Neural crest cell (in vitro differentiated cells): Measurements from ENCODE around the gene WNT5A. TPM values are rescaled to one million over a fixed set of nuclear protein-coding genes. Genes with fewer than 3 reads are reported as not detected.

Source experiments
- DNase-seq: peaks from one replicate; pipeline ENCODE4 v3.0.0; 2021; ENCODE audit warnings: low read depth, mixed read lengths, low spot score
- H3K27ac Mint-ChIP-seq: one replicate; pipeline ENCODE4 v1.8.0; 2021; ENCODE audit warnings: mild to moderate bottlenecking, mixed read lengths; ENCODE audit not compliant: unreplicated experiment
- H3K27me3 Mint-ChIP-seq: 2 replicates; pipeline ENCODE4 v1.8.0; 2021; ENCODE audit warnings: low read depth, mild to moderate bottlenecking, mixed read lengths
- H3K36me3 Mint-ChIP-seq: 2 replicates; pipeline ENCODE4 v1.8.0; 2021; ENCODE audit warnings: low read depth, mild to moderate bottlenecking, mixed read lengths
- H3K4me1 Mint-ChIP-seq: 2 replicates; pipeline ENCODE4 v1.8.0; 2021; ENCODE audit warnings: mixed read lengths
- H3K4me3 Mint-ChIP-seq: one replicate; pipeline ENCODE4 v1.8.0; 2021; ENCODE audit warnings: mild to moderate bottlenecking, mixed read lengths
- H3K9me3 Mint-ChIP-seq: 2 replicates; pipeline ENCODE4 v1.8.0; 2021; ENCODE audit warnings: mixed read lengths
- total RNA-seq: library from RNA; stranded (reverse); gene quantifications from 2 replicates; pipeline ENCODE4 v1.2.1, GENCODE V29; 2021
- TF ChIP-seq, protein P1 (sequence below): fragments of 200-600 bp; sonication (generic); conservative IDR thresholded peaks from 2 replicates; pipeline ENCODE4 v1.5.0; 2021; ENCODE audit warnings: antibody characterized with exemption, mild to moderate bottlenecking

Gene WNT5A
- total RNA-seq, 1 donor from 2014 or later = 14.4 TPM

DNA sequence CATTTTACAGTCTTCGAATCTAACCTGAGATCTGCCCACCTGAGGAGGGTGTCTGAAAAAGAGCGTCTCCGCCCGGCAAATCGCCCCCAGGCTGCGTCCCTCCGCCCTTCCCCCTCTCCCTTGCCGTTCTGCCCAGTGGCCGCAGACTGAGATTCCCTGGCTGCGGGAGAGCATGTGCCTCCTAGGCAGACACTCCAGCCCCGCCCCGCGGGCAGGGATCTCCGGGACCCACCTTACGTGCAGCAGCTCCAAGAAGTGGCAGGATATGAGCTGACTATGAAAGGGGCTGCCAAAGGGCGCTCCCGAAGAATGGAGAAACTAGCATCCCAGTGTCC is 2.7 kb upstream of the WNT5A start:
- no peak overlapping the region for H3K27ac Mint-ChIP-seq
- no peaks in the 10 kb centered on the region for H3K9me3 Mint-ChIP-seq
- H3K27me3 Mint-ChIP-seq = peaks cover 83% of the 10 kb centered on the region
- peak; percentile 14 for DNase-seq
- H3K4me1 Mint-ChIP-seq = peaks cover 38% of the 10 kb centered on the region
- TF ChIP-seq, protein P1, sequence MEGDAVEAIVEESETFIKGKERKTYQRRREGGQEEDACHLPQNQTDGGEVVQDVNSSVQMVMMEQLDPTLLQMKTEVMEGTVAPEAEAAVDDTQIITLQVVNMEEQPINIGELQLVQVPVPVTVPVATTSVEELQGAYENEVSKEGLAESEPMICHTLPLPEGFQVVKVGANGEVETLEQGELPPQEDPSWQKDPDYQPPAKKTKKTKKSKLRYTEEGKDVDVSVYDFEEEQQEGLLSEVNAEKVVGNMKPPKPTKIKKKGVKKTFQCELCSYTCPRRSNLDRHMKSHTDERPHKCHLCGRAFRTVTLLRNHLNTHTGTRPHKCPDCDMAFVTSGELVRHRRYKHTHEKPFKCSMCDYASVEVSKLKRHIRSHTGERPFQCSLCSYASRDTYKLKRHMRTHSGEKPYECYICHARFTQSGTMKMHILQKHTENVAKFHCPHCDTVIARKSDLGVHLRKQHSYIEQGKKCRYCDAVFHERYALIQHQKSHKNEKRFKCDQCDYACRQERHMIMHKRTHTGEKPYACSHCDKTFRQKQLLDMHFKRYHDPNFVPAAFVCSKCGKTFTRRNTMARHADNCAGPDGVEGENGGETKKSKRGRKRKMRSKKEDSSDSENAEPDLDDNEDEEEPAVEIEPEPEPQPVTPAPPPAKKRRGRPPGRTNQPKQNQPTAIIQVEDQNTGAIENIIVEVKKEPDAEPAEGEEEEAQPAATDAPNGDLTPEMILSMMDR = no peak
- H3K36me3 Mint-ChIP-seq = no peaks in the 10 kb centered on the region
- H3K4me3 Mint-ChIP-seq = peak overlapping the region; percentile 93

- Mint-ChIP-seq H3K4me3 (peak overlapping the region; percentile 93), H3K27ac (no peak overlapping the region), H3K4me1 (peaks cover 51% of the 10 kb centered on the region), H3K9me3 (no peaks in the 10 kb centered on the region), H3K27me3 (peaks cover 95% of the 10 kb centered on the region), H3K36me3 (no peaks in the 10 kb centered on the region)
- TF ChIP-seq, protein P1 = no peak
- peak; percentile 58 for DNase-seq
Observed at GRCh38 chr3:55488398-55489055, 1.4 kb upstream of the WNT5A start.

DNA sequence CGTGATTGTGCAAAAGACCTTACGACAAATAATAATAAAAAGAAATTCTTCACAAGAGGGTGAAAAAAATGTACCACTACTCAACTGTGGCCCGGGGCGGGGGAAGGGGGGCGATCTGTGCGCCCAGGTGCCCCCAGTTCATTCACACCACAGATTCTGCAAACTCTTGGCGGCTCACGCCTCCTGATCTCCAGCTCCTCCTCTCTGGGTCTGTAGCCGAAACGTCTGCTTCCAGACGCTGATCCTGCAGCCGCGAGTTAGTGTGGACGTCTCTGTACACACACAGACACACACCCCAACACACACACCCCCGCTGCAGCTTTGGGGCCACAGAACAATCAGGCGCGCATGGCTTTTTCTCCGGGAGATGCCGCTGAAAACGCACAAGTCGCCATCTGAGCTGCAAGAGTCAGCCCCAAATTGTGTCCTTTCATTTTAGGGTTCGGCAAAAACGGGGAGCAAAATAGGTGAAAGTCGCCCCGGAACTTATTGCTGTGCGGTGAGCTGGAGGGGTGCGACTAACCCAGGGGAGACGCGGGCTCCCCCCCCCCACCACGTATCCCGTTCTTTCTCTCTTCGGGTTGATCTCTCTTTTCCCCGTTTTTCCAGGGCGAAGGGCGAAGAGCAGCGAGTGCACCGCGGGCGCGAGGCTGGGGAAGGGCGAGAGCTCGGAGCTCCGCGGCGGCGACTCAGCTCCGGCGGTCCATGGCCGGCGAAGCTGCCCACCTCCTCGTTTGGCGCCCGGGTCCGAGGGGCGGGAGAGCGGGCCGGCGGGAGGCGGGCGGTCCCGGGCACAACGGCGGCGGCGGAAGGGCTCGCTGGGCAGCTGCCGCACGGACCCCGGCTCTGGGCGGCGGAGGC is 505 bp upstream of the WNT5A start:
- DNase-seq = peak; percentile 35
- Mint-ChIP-seq H3K27me3 (peaks cover 96% of the 10 kb centered on the region), H3K27ac (no peak overlapping the region), H3K36me3 (peaks cover 3% of the 10 kb centered on the region), H3K4me1 (peaks cover 60% of the 10 kb centered on the region), H3K9me3 (no peaks in the 10 kb centered on the region), H3K4me3 (peak overlapping the region; percentile 90)
- TF ChIP-seq, protein P1 = no peak

DNA sequence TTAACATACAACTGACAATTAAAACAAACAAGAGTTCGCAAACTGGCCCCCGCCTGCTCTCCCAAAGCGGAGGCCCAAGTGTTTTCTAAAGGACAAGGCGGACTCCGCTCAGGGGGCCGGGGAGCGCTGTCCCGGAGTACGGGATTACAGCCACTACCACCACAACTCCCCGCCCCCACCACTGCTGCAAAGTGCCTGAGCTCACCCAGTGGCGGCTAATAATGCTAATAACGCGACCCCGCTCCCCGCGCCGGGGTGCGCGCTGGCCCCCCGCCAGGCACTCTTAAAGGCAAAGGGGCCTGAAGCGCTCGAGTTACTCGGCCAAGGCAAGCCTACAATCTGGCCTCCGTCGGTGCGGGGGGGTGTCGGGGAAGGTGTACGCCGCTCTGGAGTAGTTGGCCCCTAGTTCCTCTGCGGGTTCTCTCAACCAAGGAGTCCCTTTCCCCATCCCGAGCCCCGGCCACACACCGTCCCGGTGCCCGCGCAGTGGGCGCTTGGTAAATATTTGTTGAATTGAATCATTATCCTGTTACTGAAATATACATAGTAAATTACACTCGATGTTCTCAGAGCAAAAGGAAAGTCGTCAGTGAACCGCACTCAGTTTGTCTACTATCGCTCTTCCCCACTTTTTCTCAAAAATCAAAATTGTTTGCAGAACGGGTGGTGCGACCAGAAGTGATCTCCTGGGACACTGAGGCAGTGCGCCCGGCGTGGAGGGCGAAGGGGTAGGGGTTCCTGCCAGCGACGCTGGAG is 827 bp downstream of the WNT5A start:
- Mint-ChIP-seq H3K4me3 (peak overlapping the region; percentile 90), H3K36me3 (peaks cover 3% of the 10 kb centered on the region), H3K27me3 (peaks cover 97% of the 10 kb centered on the region), H3K27ac (peak overlapping the region; percentile 2), H3K4me1 (peaks cover 68% of the 10 kb centered on the region), H3K9me3 (no peaks in the 10 kb centered on the region)
- TF ChIP-seq, protein P1 = no peak
- peak; percentile 24 for DNase-seq
